KOPT-K1 (cell line): ENCODE measurements around the gene STEAP3.

Experiments
- H3K27ac ChIP-seq: fragments of 200-600 bp; sonication (generic); 2 replicates; pipeline ENCODE4 v1.5.1; 2016; ENCODE audit warnings: antibody characterized with exemption, mild to moderate bottlenecking, low read depth, low read length; ENCODE audit not compliant: poor library complexity, severe bottlenecking
- H3K36me3 ChIP-seq: fragments of 200-600 bp; sonication (generic); 2 replicates; pipeline ENCODE4 v1.5.1; 2017; ENCODE audit warnings: antibody characterized with exemption, mild to moderate bottlenecking, low read length, moderate library complexity; ENCODE audit not compliant: insufficient read depth
- H3K9me3 ChIP-seq: fragments of 200-600 bp; sonication (generic); 2 replicates; pipeline ENCODE4 v1.5.1; 2017; ENCODE audit warnings: antibody characterized with exemption, low read length, mild to moderate bottlenecking; ENCODE audit not compliant: insufficient read depth, poor library complexity, severe bottlenecking

STEAP3 gene

DNA sequence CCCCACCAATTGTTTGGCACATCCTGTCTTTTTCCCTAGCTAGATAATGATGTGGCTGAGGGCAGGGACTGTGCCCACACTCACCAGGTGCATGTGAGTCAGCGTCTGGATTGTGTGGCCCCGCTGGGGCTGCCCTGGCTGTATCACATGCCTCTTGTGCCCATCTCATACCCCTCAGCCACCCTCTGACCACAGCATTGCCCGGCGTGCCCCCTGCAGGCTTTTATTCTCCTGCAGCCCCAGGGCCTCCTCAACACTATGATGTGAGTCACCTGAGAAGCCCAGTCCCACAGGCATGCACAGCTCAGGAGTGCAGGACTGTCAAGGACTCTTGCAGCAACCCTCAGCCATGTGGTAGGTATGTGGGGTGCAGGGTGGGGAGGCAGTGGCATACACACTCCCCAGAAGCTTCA is 14.8 kb upstream of the STEAP3 start:
- Histone ChIP-seq H3K36me3 (no peaks in the 10 kb centered on the region), H3K27ac (no peak overlapping the region), H3K9me3 (no peaks in the 10 kb centered on the region)

GRCh38 chr2:119212139-119212800 is 11.4 kb upstream of the STEAP3 start:
- H3K27ac ChIP-seq, result no peak overlapping the region
- no peaks in the 10 kb centered on the region for H3K36me3 ChIP-seq
- no peaks in the 10 kb centered on the region for H3K9me3 ChIP-seq

DNA sequence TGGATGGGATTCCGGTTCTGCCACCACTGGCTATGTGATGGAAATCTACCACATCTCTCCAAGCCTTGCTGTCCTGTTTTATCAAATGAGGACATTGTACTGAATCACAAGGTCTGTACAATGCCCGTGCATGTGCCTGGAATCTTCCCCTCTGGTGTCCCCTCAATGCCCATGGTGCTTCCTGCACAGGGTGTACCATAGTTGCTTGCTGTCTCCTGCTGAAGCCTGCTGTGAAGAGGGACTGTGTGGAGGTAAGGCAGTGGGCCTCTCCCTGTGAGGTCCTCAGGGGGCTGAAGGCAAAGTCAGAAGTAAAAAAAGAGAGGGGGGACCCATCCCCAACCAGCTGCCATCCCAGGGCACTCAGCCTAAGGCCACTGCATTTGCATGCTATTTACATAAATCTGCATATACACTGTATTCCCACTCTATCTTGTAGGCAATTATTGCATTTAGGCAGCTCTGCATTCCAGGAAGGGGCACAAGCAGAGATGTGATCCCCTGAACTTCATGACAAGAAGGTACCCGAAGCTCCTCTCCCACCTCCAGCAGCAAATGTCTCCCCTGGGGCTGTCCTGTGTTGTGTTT is 9.1 kb upstream of the STEAP3 start:
- Histone ChIP-seq H3K27ac (no peak overlapping the region), H3K9me3 (no peaks in the 10 kb centered on the region), H3K36me3 (no peaks in the 10 kb centered on the region)

DNA sequence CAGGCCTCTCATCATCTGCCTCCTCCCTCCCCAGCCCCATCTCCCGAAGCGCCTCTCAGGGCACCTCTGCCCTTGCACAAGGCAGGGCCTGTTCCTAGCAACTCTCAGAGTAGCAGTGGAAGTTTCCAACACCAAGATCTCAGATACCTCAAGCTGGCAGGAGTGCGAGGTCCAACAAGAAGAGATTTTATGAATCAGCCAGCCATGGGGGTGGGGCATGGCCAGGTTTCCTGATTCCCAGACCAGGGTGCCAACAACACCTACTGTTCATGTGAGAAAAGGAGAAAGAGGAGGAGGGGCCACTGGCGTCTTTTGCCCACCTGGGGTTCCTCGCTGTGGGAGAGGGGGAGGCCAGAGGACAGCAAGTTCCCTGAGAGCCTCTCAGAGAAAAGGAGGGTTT is 6.6 kb upstream of the STEAP3 start:
- H3K36me3 ChIP-seq, result no peaks in the 10 kb centered on the region
- no peak overlapping the region for H3K27ac ChIP-seq
- no peaks in the 10 kb centered on the region for H3K9me3 ChIP-seq

- no peak overlapping the region for H3K27ac ChIP-seq
These were observed 5.1 kb upstream of the STEAP3 start for GRCh38 chr2:119218478-119219064.

GRCh38 chr2:119219873-119220272 is 3.8 kb upstream of the STEAP3 start:
- H3K9me3 ChIP-seq, result no peaks in the 10 kb centered on the region
- H3K36me3 ChIP-seq, result no peaks in the 10 kb centered on the region
- H3K27ac ChIP-seq, result no peak overlapping the region

More at GRCh38 chr2:119218478-119219064, 5.1 kb upstream of the STEAP3 start:
- no peaks in the 10 kb centered on the region for H3K9me3 ChIP-seq
- no peaks in the 10 kb centered on the region for H3K36me3 ChIP-seq

DNA sequence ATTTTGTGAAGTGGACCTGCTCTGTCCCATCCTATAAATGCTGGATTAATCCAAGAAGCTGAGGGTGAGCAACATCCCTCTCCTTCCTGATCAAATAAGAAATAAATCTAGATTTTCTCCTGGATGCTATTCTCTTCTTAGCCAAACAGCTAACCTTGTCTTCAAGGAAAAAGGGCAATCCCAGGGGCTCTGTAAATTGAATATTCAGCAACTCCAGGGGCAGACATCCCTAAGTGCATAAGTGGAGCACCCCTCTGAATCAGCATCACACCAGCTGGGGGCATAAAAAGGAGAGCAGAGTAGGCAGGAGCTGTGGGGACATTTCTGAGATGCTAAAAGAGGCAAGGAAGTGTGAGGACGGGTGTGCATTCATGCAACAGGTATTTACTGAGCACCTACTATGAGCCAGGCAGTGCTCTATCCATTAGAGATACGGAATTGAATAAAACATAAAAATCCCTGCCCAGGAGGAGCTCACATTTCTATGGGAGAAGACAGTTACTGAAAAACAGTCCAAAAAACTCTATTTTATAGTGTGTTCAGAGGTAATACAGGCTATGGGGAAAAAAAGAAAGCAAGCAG is 2.8 kb upstream of the STEAP3 start:
- no peak overlapping the region for H3K27ac ChIP-seq
- H3K9me3 ChIP-seq, result no peaks in the 10 kb centered on the region
- H3K36me3 ChIP-seq, result no peaks in the 10 kb centered on the region

GRCh38 chr2:119221609-119222008 is 2.0 kb upstream of the STEAP3 start:
- Histone ChIP-seq H3K27ac (no peak overlapping the region), H3K9me3 (no peaks in the 10 kb centered on the region), H3K36me3 (no peaks in the 10 kb centered on the region)

GRCh38 chr2:119222213-119222612 is 1.4 kb upstream of the STEAP3 start:
- Histone ChIP-seq H3K27ac (no peak overlapping the region), H3K9me3 (no peaks in the 10 kb centered on the region), H3K36me3 (no peaks in the 10 kb centered on the region)

- no peak overlapping the region for H3K27ac ChIP-seq
These were observed 642 bp upstream of the STEAP3 start for GRCh38 chr2:119222863-119223520.

DNA sequence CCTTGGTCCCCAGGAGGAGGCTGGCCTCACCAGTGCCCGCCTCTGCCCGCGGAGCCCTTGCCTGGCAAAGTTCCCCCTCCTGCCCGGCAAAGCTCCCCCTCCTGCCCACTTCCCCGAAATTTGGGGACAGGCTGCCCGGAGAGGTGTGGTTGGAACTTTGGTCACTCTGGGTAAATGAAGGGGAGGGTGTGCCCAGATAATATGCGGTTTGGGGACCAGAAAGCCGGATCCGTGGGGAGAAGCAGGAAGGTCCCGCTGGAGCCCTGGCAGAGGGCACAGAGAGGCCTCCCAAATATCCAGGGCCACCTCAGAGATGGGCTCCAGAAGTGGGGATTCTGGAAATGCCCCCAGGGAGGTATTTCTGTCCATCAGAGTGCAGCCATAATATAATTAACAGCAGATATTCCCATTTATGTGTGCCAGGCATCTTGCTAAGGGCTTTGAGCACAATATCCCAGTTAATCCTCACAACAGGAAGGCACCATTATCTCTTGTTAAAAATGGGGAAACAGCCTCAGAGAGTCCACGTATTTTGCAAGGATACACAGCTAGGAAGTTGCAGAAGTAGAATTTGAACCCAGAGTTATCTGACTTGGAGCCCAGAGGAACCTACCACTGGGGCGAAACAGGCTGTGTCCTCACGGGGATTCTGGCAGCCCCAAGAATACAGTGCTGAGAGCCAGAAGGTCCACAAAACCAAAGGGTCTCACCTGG is 914 bp downstream of the STEAP3 start:
- Histone ChIP-seq H3K36me3 (no peaks in the 10 kb centered on the region), H3K9me3 (no peaks in the 10 kb centered on the region), H3K27ac (no peak overlapping the region)

More at GRCh38 chr2:119222863-119223520, 642 bp upstream of the STEAP3 start:
- H3K9me3 ChIP-seq, result no peaks in the 10 kb centered on the region
- H3K36me3 ChIP-seq, result no peaks in the 10 kb centered on the region

DNA sequence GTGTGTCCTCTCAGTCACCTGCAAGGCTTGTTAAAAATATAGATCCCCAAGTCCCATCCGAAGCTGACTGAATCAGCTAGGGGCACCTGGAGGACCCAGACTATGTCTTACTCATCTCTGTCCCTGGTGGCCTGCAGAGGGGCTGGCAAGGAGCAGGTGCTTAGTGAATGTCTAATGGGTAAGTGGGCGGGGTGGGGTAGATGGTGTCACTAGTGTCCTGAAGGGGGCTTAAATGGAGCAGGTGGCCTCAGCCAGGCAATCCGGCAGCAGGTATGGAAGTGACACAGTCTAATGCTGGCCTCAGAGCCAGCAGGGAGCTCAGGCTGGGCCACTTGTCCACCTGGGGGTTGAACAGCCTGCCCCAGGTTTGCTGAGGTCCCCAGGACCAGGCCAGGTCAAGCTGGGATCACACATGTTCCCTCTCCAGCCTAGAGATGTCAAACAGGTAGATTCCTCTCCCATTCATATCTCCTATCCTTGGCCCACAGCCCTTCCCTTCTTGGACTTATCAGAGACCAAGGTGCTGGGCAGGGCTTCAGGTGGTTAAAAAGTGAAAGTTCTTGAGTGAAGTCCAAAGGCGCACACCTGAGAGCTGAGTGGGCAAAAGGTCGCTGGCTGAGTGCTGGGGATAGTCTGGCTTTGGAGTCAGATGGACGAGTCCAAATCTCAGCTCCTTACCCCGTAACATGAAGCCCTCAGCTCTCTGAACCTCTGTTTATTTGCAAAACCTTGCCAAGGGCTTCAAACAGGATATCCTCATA is 1.7 kb downstream of the STEAP3 start:
- H3K36me3 ChIP-seq, result no peaks in the 10 kb centered on the region
- H3K9me3 ChIP-seq, result no peaks in the 10 kb centered on the region
- no peak overlapping the region for H3K27ac ChIP-seq

GRCh38 chr2:119225926-119226325 is 2.3 kb downstream of the STEAP3 start:
- no peaks in the 10 kb centered on the region for H3K9me3 ChIP-seq

GRCh38 chr2:119227346-119227745 is 3.7 kb downstream of the STEAP3 start:
- H3K9me3 ChIP-seq, result no peaks in the 10 kb centered on the region
- no peaks in the 10 kb centered on the region for H3K36me3 ChIP-seq
- H3K27ac ChIP-seq, result no peak overlapping the region

More at GRCh38 chr2:119225926-119226325, 2.3 kb downstream of the STEAP3 start:
- no peaks in the 10 kb centered on the region for H3K36me3 ChIP-seq
- H3K27ac ChIP-seq, result no peak overlapping the region
